SK-N-SH (cell line): Measurements from ENCODE around the gene TFAP2E. TPM values are rescaled to one million over a fixed set of nuclear protein-coding genes. Genes with fewer than 3 reads are reported as not detected.

Experiments
- CTCF ChIA-PET: fragments of 300-600, 350-600 bp; formaldehyde crosslinking; extraction: SDS; loops from one replicate; lab custom pipeline; 2021; lab: Yijun Ruan, JAX
- POLR2A ChIA-PET: fragments of 350-600 bp; sonication (Branson Sonifier 250); formaldehyde crosslinking; extraction: SDS; loops from one replicate; lab custom pipeline; 2020; ENCODE audit warnings: antibody characterized with exemption, inconsistent platforms; lab: Yijun Ruan, JAX
- DNase-seq: peaks from one replicate; pipeline ENCODE4 v3.0.0; 2012
- H2AFZ ChIP-seq: fragments of 200-600 bp; sonication (generic); 2 replicates; pipeline ENCODE4 v1.8.1; 2016; ENCODE audit warnings: antibody characterized with exemption, mild to moderate bottlenecking, low read depth
- H3F3A ChIP-seq: fragments of 200-600 bp; sonication (generic); replicated peaks from 2 replicates; pipeline ENCODE3; 2016; ENCODE audit warnings: antibody characterized with exemption, mild to moderate bottlenecking; ENCODE audit not compliant: insufficient read depth
- H3K27ac ChIP-seq, 2 experiments: fragments of 200-500 bp in 1 of 2; fragments of 200-600 bp in 1 of 2; sonication (Bioruptor generic) in 1 of 2; sonication (generic), shearing (Covaris generic) in 1 of 2; 2 replicates each; pipeline versions ENCODE4 v1.5.1 to v1.6.1; 2014 to 2016; ENCODE audit warnings: low read depth in 2 of 2, inconsistent platforms in 1 of 2, low read length in 1 of 2, mild to moderate bottlenecking in 1 of 2, mixed read lengths in 1 of 2
- H3K27me3 ChIP-seq: fragments of 200-600 bp; sonication (generic), shearing (Covaris generic); 2 replicates; pipeline ENCODE4 v1.6.1; 2016; ENCODE audit warnings: mixed run types; ENCODE audit not compliant: insufficient read depth
- H3K36me3 ChIP-seq, 2 experiments: fragments of 200-500 bp in 1 of 2; fragments of 200-600 bp in 1 of 2; sonication (Bioruptor generic) in 1 of 2; sonication (generic) in 1 of 2; replicated peaks in 1 of 2; 2 replicates each; pipeline versions ENCODE3 to v1.5.1; 2014 to 2016; ENCODE audit warnings: low read length in 1 of 2, mild to moderate bottlenecking in 1 of 2; ENCODE audit not compliant: insufficient read depth in 2 of 2, control insufficient read depth in 1 of 2
- H3K4me1 ChIP-seq, 2 experiments: fragments of 200-500 bp in 1 of 2; fragments of 200-600 bp in 1 of 2; sonication (Bioruptor generic) in 1 of 2; sonication (generic), shearing (Covaris generic) in 1 of 2; 2 replicates each; pipeline versions ENCODE4 v1.5.1 to v1.6.1; 2014 to 2016; ENCODE audit warnings: low read depth in 1 of 2, low read length in 1 of 2, mixed run types in 1 of 2; ENCODE audit not compliant: insufficient read depth in 2 of 2, control insufficient read depth in 1 of 2
- H3K4me2 ChIP-seq: fragments of 200-600 bp; sonication (generic), shearing (Covaris generic); 2 replicates; pipeline ENCODE4 v1.6.1; 2017; ENCODE audit warnings: mixed run types
- H3K4me3 ChIP-seq, 2 experiments: fragments of 200-500 bp in 1 of 2; fragments of 200-600 bp in 1 of 2; sonication (Bioruptor generic) in 1 of 2; sonication (generic), shearing (Covaris generic) in 1 of 2; 2 replicates each; pipeline versions ENCODE4 v1.5.1 to v1.8.1; 2014 to 2016; ENCODE audit warnings: low read depth in 2 of 2, inconsistent platforms in 1 of 2, low read length in 1 of 2, mild to moderate bottlenecking in 1 of 2, mixed read lengths in 1 of 2, moderate library complexity in 1 of 2
- H3K79me2 ChIP-seq: fragments of 200-600 bp; sonication (generic); 2 replicates; pipeline ENCODE4 v1.8.1; 2017; ENCODE audit warnings: mild to moderate bottlenecking; ENCODE audit not compliant: insufficient read depth
- H3K9ac ChIP-seq: fragments of 200-600 bp; sonication (generic); 2 replicates; pipeline ENCODE4 v1.6.1; 2017; ENCODE audit warnings: mixed run types
- H3K9me2 ChIP-seq: fragments of 200-600 bp; sonication (generic); 2 replicates; pipeline ENCODE4 v1.6.1; 2017; ENCODE audit warnings: mixed run types
- H3K9me3 ChIP-seq: fragments of 200-600 bp; sonication (generic); 2 replicates; pipeline ENCODE4 v1.6.1; 2017; ENCODE audit warnings: mixed run types, mild to moderate bottlenecking, moderate library complexity
- H4K20me1 ChIP-seq: fragments of 200-600 bp; sonication (generic); 2 replicates; pipeline ENCODE4 v1.6.1; 2017; ENCODE audit warnings: mild to moderate bottlenecking, mixed run types; ENCODE audit not compliant: insufficient read depth
- CHD2 ChIP-seq: fragments of 150-350 bp; IDR thresholded peaks from 2 replicates; pipeline ENCODE4 v1.6.1; 2018; ENCODE audit warnings: low read length; ENCODE audit not compliant: partially characterized antibody
- EP300 ChIP-seq, 2 experiments: IDR thresholded peaks; 2 replicates each; pipeline versions ENCODE4 v1.4.0 to v1.6.1; 2012; ENCODE audit warnings: borderline replicate concordance in 1 of 2, low read depth in 1 of 2, low read length in 1 of 2
- FOSL2 ChIP-seq: IDR thresholded peaks from 2 replicates; pipeline ENCODE4 v1.4.0; 2012; ENCODE audit warnings: low read depth, mild to moderate bottlenecking, moderate library complexity, borderline replicate concordance
- FOXM1 ChIP-seq: IDR thresholded peaks from 2 replicates; pipeline ENCODE4 v1.4.0; 2012; ENCODE audit warnings: low read depth, mild to moderate bottlenecking
- MEF2A ChIP-seq: IDR thresholded peaks from 2 replicates; pipeline ENCODE4 v1.4.0; 2012; ENCODE audit warnings: low read depth, borderline replicate concordance
- MXI1 ChIP-seq: IDR thresholded peaks from 2 replicates; pipeline ENCODE4 v1.6.1; 2012; ENCODE audit warnings: mild to moderate bottlenecking, low read depth, low read length, improper control_type of control experiment
- NFIC ChIP-seq: IDR thresholded peaks from 2 replicates; pipeline ENCODE4 v1.4.0; 2012; ENCODE audit warnings: borderline replicate concordance
- NRF1 ChIP-seq: IDR thresholded peaks from 2 replicates; pipeline ENCODE4 v1.6.1; 2012; ENCODE audit warnings: low read depth, mild to moderate bottlenecking, low read length
- PBX3 ChIP-seq: IDR thresholded peaks from 2 replicates; pipeline ENCODE4; 2012
- RAD21 ChIP-seq: IDR thresholded peaks from 2 replicates; pipeline ENCODE4 v1.6.1; 2012; ENCODE audit warnings: mild to moderate bottlenecking, low read length
- TAF1 ChIP-seq: IDR thresholded peaks from 2 replicates; pipeline ENCODE4 v1.6.1; 2012; ENCODE audit warnings: low read depth, mild to moderate bottlenecking, low read length, moderate library complexity, borderline replicate concordance
- TEAD4 ChIP-seq: IDR thresholded peaks from 2 replicates; pipeline ENCODE4 v1.4.0; 2012; ENCODE audit warnings: mild to moderate bottlenecking, borderline replicate concordance; ENCODE audit not compliant: insufficient read depth
- USF2 ChIP-seq: fragments of 150-350 bp; IDR thresholded peaks from 2 replicates; pipeline ENCODE4 v1.6.1; 2017; ENCODE audit warnings: antibody characterized with exemption, low read length, low read depth, borderline replicate concordance
- WGBS: methylation state at CpG from one replicate; pipeline ENCODE4 v1.1.6; 2017; ENCODE audit warnings: low lambda C conversion rate; 5-methylcytosine and 5-hydroxymethylcytosine counted together
- polyA plus RNA-seq, 3 experiments: library from polyadenylated mRNA; depleted of rRNA; stranded (reverse); fragments of >200 nt; gene quantifications; 2 replicates each; pipeline ENCODE4 v1.2.3, GENCODE V29; 2012
- TF ChIP-seq, protein P1 (sequence below): fragments of 200-600 bp; sonication (generic); IDR thresholded peaks from 2 replicates; pipeline ENCODE4 v1.6.1; 2017; ENCODE audit warnings: antibody characterized with exemption, mild to moderate bottlenecking, moderate library complexity

The TFAP2E gene
- polyA plus RNA-seq, 1 of the 3 experiments (the other 2 are of a cell fraction), result 0.59 TPM

- peaks cover 29 to 35% of the 10 kb centered on the region in 2 experiments for H3K36me3 ChIP-seq
- H4K20me1 ChIP-seq, result no peaks in the 10 kb centered on the region
- DNase-seq, result no peak
- 0 out of 4 replicates have a peak overlapping the region, but pooled peaks of 1 of the 2 experiments have one; percentile 6 for H3K27ac ChIP-seq
- H3K9me2 ChIP-seq, result no peaks in the 10 kb centered on the region
- H3K9ac ChIP-seq, result no peak overlapping the region
- ChIA-PET CTCF (interaction anchor here (0.7 to 1.5 kb wide), 3 partner anchors 30 to 128 kb away, joined by 3 read pairs; no protein-coding TSS in a partner anchor), POLR2A (no interaction called here)
- no peak overlapping the region for H2AFZ ChIP-seq
- whole genome bisulfite sequencing, result 67% methylated on average over 1 of the region's 2 CpGs
- H3K4me3 ChIP-seq, result no peak overlapping the region
- TF ChIP-seq FOSL2 (no peak), CHD2 (peak; percentile 10)
- no peak overlapping the region for H3K4me2 ChIP-seq
- no peaks in the 10 kb centered on the region for H3K9me3 ChIP-seq
- H3K27me3 ChIP-seq, result no peaks in the 10 kb centered on the region
- H3K79me2 ChIP-seq, result peaks cover 6% of the 10 kb centered on the region; the same call in 1 of the 2 replicates
- peaks cover 5% of the 10 kb centered on the region for H3F3A ChIP-seq
- peaks cover 0 to 4% of the 10 kb centered on the region in 2 experiments; a peak in 1 of 4 replicates for H3K4me1 ChIP-seq
Observed at GRCh38 chr1:35598895-35599294, 25.8 kb downstream of the TFAP2E start.

DNA sequence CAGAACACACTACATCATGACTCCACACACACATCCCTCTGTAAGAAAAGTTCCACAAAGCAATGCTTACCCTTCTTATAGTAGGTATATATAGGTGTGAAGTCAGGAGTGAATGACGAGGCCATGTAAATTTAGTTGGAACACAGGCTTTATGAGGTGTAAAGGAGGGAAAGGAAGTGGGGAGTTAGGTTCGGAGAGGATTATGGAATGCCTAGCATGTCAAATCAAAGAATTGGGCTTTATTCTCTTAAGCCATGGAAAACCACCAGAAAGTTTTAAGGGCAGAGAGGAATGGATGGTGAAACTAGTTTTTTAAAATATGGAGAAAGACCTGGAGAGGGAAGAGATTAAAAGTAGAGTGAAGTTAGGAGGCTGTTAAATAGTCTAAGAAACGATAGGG, 26.3 kb downstream of the TFAP2E start:
- TF ChIP-seq, protein P1, sequence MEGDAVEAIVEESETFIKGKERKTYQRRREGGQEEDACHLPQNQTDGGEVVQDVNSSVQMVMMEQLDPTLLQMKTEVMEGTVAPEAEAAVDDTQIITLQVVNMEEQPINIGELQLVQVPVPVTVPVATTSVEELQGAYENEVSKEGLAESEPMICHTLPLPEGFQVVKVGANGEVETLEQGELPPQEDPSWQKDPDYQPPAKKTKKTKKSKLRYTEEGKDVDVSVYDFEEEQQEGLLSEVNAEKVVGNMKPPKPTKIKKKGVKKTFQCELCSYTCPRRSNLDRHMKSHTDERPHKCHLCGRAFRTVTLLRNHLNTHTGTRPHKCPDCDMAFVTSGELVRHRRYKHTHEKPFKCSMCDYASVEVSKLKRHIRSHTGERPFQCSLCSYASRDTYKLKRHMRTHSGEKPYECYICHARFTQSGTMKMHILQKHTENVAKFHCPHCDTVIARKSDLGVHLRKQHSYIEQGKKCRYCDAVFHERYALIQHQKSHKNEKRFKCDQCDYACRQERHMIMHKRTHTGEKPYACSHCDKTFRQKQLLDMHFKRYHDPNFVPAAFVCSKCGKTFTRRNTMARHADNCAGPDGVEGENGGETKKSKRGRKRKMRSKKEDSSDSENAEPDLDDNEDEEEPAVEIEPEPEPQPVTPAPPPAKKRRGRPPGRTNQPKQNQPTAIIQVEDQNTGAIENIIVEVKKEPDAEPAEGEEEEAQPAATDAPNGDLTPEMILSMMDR, result no peak
- TF ChIP-seq EP300 (IDR thresholded peaks at IDR 0.05; ENCODE audit: borderline replicate concordance in 1 of 2, low read depth in 1 of 2, low read length in 1 of 2) (no peak), MXI1 (no peak), PBX3 (no peak), TAF1 (no peak), MEF2A (no peak), FOXM1 (no peak), USF2 (no peak), NFIC (no peak), TEAD4 (no peak), NRF1 (no peak), RAD21 (no peak)
- H3K4me2 ChIP-seq, result no peak overlapping the region
- H3K4me1 ChIP-seq, result peaks cover 0 to 4% of the 10 kb centered on the region in 2 experiments; a peak in 1 of 4 replicates
- H3K9me3 ChIP-seq, result no peaks in the 10 kb centered on the region
- H3K36me3 ChIP-seq, result peaks cover 29 to 36% of the 10 kb centered on the region in 2 experiments
- no peaks in the 10 kb centered on the region for H3K9me2 ChIP-seq
- H4K20me1 ChIP-seq, result no peaks in the 10 kb centered on the region
- H3K9ac ChIP-seq, result no peak overlapping the region
- no peak overlapping the region for H3K4me3 ChIP-seq
- ChIA-PET POLR2A (no interaction called here), CTCF (interaction anchor here (0.7 to 1.5 kb wide), 6 partner anchors 9 to 148 kb away, joined by 3 read pairs; no protein-coding TSS in a partner anchor)
- H3K27ac ChIP-seq, result peak overlapping the region in 1 of 2 experiments; percentile 2; a peak in 1 of 4 replicates
- H2AFZ ChIP-seq, result no peak overlapping the region
- no peak for DNase-seq
- H3F3A ChIP-seq, result peaks cover 5% of the 10 kb centered on the region
- H3K79me2 ChIP-seq, result peaks cover 11% of the 10 kb centered on the region
- WGBS, result 96% methylated on average over 3 of the region's 3 CpGs
- H3K27me3 ChIP-seq, result no peaks in the 10 kb centered on the region
